ENCODE measurements around the gene RIMKLB.

GRCh38 chr12:8676651-8677050 lies 21.1 kb upstream of the RIMKLB start:
- no peak for TF ChIP-seq CTCF (IDR thresholded peaks at IDR 0.05)
- no peak for TF ChIP-seq POLR2A (IDR thresholded peaks at IDR 0.05)

All from testis (tissue), 2 donors.